OCI-LY1 (cell line): ENCODE results near the gene SYNDIG1.

Source experiments
- H2AFZ ChIP-seq: fragments of 200-600 bp; sonication (generic), shearing (Covaris generic); 2 replicates; pipeline ENCODE4 v1.6.0; 2014; ENCODE audit warnings: antibody characterized with exemption, mild to moderate bottlenecking, low read length
- H3F3A ChIP-seq: fragments of 200-600 bp; sonication (generic), shearing (Covaris generic); 2 replicates; pipeline ENCODE4 v1.6.0; 2014; ENCODE audit warnings: mild to moderate bottlenecking, antibody characterized with exemption, low read length, moderate library complexity; ENCODE audit not compliant: insufficient read depth
- H3K27ac ChIP-seq: fragments of 200-600 bp; sonication (generic); 2 replicates; pipeline ENCODE4 v1.5.1; 2014; ENCODE audit warnings: low read length, mixed run types, mild to moderate bottlenecking, low read depth; ENCODE audit not compliant: poor library complexity, severe bottlenecking
- H3K27me3 ChIP-seq: fragments of 200-600 bp; sonication (generic); 2 replicates; pipeline ENCODE4 v1.6.0; 2014; ENCODE audit warnings: antibody characterized with exemption, mild to moderate bottlenecking, low read length, moderate library complexity; ENCODE audit not compliant: insufficient read depth
- H3K36me3 ChIP-seq: fragments of 200-600 bp; sonication (generic); 2 replicates; pipeline ENCODE4 v1.6.1; 2014; ENCODE audit warnings: mild to moderate bottlenecking, antibody characterized with exemption, low read length, moderate library complexity, mixed read lengths; ENCODE audit not compliant: insufficient read depth
- H3K4me1 ChIP-seq: fragments of 200-600 bp; sonication (generic); 2 replicates; pipeline ENCODE4 v1.5.1; 2014; ENCODE audit warnings: mild to moderate bottlenecking, low read length, moderate library complexity; ENCODE audit not compliant: insufficient read depth, severe bottlenecking
- H3K4me2 ChIP-seq: fragments of 200-600 bp; sonication (generic), shearing (Covaris generic); 2 replicates; pipeline ENCODE4 v1.6.1; 2014; ENCODE audit warnings: low read length
- H3K4me3 ChIP-seq: fragments of 200-600 bp; sonication (generic); 2 replicates; pipeline ENCODE4 v1.5.1; 2014; ENCODE audit warnings: low read length, low read depth, mild to moderate bottlenecking, mixed read lengths; ENCODE audit not compliant: poor library complexity, severe bottlenecking
- H3K79me2 ChIP-seq: fragments of 200-600 bp; shearing (Covaris generic); 2 replicates; pipeline ENCODE4 v1.6.1; 2016; ENCODE audit warnings: mixed run types, low read length, mixed read lengths; ENCODE audit not compliant: insufficient read depth
- H3K9ac ChIP-seq: fragments of 200-600 bp; sonication (generic), shearing (Covaris generic); 2 replicates; pipeline ENCODE4 v1.6.1; 2014; ENCODE audit warnings: mild to moderate bottlenecking, low read length, mixed read lengths
- H3K9me2 ChIP-seq: fragments of 200-600 bp; sonication (generic), shearing (Covaris generic); 2 replicates; pipeline ENCODE4 v1.6.1; 2014; ENCODE audit warnings: low read depth, mild to moderate bottlenecking, low read length, mixed read lengths
- H3K9me3 ChIP-seq: fragments of 200-600 bp; shearing (Covaris generic); 2 replicates; pipeline ENCODE4 v1.6.1; 2014; ENCODE audit warnings: low read length, mixed read lengths
- H4K20me1 ChIP-seq: fragments of 200-600 bp; sonication (generic), shearing (Covaris generic); 2 replicates; pipeline ENCODE4 v1.6.0; 2016; ENCODE audit warnings: mild to moderate bottlenecking, low read length; ENCODE audit not compliant: insufficient read depth
- CTCF ChIP-seq: fragments of 200-600 bp; sonication (generic), shearing (Covaris generic); IDR thresholded peaks from 2 replicates; pipeline ENCODE4 v1.5.1; 2017; ENCODE audit warnings: mild to moderate bottlenecking, antibody characterized with exemption, low read length, moderate library complexity, mixed read lengths
- EZH2 ChIP-seq: fragments of 200-600 bp; sonication (generic), shearing (Covaris generic); IDR thresholded peaks from 2 replicates; pipeline ENCODE4 v1.8.0; 2017; ENCODE audit warnings: borderline replicate concordance, mixed run types, mild to moderate bottlenecking, antibody characterized with exemption, low read length, moderate library complexity, mixed read lengths

The SYNDIG1 gene

DNA sequence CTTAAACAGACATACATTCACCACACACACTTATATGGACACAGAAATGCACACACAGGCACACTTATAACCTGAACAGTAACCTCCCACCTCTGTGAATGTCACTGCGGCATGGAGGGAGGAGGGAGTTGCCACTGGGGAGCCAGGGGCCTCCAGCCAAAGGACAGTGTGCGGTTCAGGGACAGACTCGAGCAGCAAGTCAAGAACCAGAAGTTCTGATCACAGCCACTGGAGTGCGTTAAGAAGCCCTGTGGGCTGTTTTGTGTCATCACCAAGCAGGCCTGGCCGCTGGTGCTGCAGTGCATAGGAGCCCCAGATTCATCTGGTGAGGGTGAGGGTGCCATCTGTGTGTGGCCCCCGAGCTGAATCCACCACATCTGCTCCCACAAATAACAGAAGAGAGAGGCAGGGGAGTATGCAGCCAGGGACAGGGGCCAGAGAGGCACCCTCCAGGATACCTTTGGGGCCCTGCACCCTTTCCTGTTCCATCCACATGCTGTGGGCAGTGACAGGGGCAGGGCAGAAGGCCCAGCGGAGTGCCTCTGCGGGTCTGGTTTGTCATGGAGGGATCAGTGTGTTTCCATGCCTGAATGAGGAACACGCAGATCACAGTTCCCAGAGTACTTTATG lies 20.3 kb downstream of the SYNDIG1 start:
- Histone ChIP-seq H3K9me2 (no peaks in the 10 kb centered on the region), H3K9ac (no peak overlapping the region), H3K4me3 (no peak overlapping the region), H2AFZ (no peak overlapping the region), H3K9me3 (no peaks in the 10 kb centered on the region), H4K20me1 (no peaks in the 10 kb centered on the region), H3K27me3 (no peaks in the 10 kb centered on the region), H3K4me1 (no peaks in the 10 kb centered on the region), H3K36me3 (no peaks in the 10 kb centered on the region), H3K79me2 (no peaks in the 10 kb centered on the region), H3K27ac (no peak overlapping the region), H3K4me2 (no peak overlapping the region), H3F3A (no peaks in the 10 kb centered on the region)
- TF ChIP-seq EZH2 (no peak), CTCF (no peak)

GRCh38 chr20:24490598-24490997 lies 21.2 kb downstream of the SYNDIG1 start:
- no peaks in the 10 kb centered on the region for H3K9me2 ChIP-seq
- H3K4me3 ChIP-seq: no peak overlapping the region
- no peaks in the 10 kb centered on the region for H3K36me3 ChIP-seq
- H3K4me1 ChIP-seq: no peaks in the 10 kb centered on the region
- no peaks in the 10 kb centered on the region for H3K9me3 ChIP-seq
- no peak overlapping the region for H2AFZ ChIP-seq
- no peak overlapping the region for H3K27ac ChIP-seq
- H3K79me2 ChIP-seq: no peaks in the 10 kb centered on the region
- H3K9ac ChIP-seq: no peak overlapping the region
- H3K27me3 ChIP-seq: no peaks in the 10 kb centered on the region
- H4K20me1 ChIP-seq: no peaks in the 10 kb centered on the region
- no peak for TF ChIP-seq EZH2
- no peak for TF ChIP-seq CTCF
- H3K4me2 ChIP-seq: no peak overlapping the region
- H3F3A ChIP-seq: no peaks in the 10 kb centered on the region

- Histone ChIP-seq H3K27ac (no peak overlapping the region), H3K4me3 (no peak overlapping the region), H3K36me3 (no peaks in the 10 kb centered on the region), H3K9me2 (no peaks in the 10 kb centered on the region), H3K4me2 (no peak overlapping the region), H3K27me3 (no peaks in the 10 kb centered on the region), H3K4me1 (no peaks in the 10 kb centered on the region), H3K9me3 (no peaks in the 10 kb centered on the region), H4K20me1 (no peaks in the 10 kb centered on the region), H3F3A (no peaks in the 10 kb centered on the region), H2AFZ (no peak overlapping the region), H3K79me2 (no peaks in the 10 kb centered on the region), H3K9ac (no peak overlapping the region)
- TF ChIP-seq CTCF (no peak), EZH2 (no peak)
Measured at GRCh38 chr20:24491041-24491756, 21.8 kb downstream of the SYNDIG1 start.
